Right lobe of liver (tissue), 4 donors: ENCODE measurements around the gene PPP1R37.

ENCODE experiments used
- POLR2A ChIP-seq: fragments of 450-650 bp; IDR thresholded peaks from one replicate; pipeline ENCODE4 v1.6.1; 2017; ENCODE audit warnings: antibody characterized with exemption, mild to moderate bottlenecking
- TF ChIP-seq, protein P1 (sequence below), 4 donors: fragments of 200-600 bp in 3 of 4; fragments of 450-650 bp in 1 of 4; IDR thresholded peaks; one replicate each; pipeline versions ENCODE4 v1.5.1 to v1.8.0; 2016 to 2022; ENCODE audit warnings: antibody characterized with exemption in 4 of 4, mild to moderate bottlenecking in 2 of 4
- donor health status: DM: no; HTN: no; CAD: no.
- donor health status: DM: no; HTN: no; CAD: no.
- donor health status: DM: no; HTN: yes; CAD: no.

DNA sequence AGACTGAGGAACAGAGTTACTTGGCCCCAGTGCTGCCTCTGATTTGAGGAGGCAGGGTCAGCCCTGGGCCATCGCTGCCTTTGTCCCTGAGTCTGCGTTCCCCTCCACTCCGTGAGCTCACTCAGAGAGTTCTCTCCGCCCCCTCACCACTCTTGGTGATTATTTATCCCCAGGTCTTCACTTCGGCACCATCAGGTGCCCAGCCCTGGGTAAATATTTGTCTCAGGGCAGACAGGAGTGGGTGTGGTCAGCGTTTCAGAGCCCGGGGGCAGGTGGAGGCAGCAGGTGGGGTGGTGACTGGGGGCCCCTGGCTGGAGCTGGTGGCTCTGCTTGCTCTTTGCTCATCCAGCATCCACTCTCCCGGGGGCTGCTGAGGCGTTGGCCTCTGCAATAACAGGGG, 20.6 kb downstream of the PPP1R37 start:
- TF ChIP-seq, protein P1, sequence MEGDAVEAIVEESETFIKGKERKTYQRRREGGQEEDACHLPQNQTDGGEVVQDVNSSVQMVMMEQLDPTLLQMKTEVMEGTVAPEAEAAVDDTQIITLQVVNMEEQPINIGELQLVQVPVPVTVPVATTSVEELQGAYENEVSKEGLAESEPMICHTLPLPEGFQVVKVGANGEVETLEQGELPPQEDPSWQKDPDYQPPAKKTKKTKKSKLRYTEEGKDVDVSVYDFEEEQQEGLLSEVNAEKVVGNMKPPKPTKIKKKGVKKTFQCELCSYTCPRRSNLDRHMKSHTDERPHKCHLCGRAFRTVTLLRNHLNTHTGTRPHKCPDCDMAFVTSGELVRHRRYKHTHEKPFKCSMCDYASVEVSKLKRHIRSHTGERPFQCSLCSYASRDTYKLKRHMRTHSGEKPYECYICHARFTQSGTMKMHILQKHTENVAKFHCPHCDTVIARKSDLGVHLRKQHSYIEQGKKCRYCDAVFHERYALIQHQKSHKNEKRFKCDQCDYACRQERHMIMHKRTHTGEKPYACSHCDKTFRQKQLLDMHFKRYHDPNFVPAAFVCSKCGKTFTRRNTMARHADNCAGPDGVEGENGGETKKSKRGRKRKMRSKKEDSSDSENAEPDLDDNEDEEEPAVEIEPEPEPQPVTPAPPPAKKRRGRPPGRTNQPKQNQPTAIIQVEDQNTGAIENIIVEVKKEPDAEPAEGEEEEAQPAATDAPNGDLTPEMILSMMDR (IDR thresholded peaks at IDR 0.05), result no peak
- no peak for TF ChIP-seq POLR2A
